A549 treated with ZK216348 at 1 μM for 4 hours (cell line): ENCODE results near the gene IFI44L. TPM values are rescaled to one million over a fixed set of nuclear protein-coding genes. Genes with fewer than 3 reads are reported as not detected.

Source experiments
- total RNA-seq: library from RNA; stranded (reverse); fragments of 200-300 nt; extraction: Qiagen RNA extraction; gene quantifications from 5 replicates; pipeline ENCODE4 v1.2.3, GENCODE V29; 2022; ENCODE audit warnings: low read depth

IFI44L gene
- 0.02 to 0.05 TPM in 2 of 5 replicates, not detected in the others for total RNA-seq

DNA sequence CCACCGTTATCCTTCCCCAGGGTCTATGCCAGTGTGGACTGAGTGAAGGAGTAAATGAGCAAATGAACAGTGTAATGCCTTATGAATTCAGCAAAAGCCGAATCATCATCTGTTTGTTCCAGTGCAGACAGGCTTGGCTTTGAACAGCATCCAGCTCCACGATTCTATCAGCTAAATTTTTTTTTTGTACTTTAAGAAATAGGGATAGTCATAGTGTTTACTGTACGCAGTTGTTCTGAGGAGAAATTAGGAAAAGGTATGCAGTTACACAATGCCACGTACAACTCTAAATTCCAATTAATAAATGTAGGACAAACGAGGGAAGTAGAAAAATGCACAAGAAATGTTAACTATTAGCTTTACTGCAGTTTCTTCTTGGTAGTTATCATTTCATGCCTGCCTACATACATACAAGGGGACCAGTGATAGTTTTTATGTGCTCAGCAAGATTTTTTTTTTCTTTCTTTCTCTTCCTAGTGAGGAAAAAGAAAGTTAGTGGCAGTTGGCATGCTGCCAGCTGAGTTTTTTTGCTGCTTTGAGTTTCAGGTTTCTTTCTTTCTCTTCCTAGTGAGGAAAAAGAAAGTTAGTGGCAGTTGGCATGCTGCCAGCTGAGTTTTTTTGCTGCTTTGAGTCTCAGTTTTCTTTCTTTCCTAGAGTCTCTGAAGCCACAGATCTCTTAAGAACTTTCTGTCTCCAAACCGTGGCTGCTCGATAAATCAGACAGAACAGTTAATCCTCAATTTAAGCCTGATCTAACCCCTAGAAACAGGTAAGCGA lies at the start of gene IFI44L:
IFI44L (plus strand) TSS at position 646 of the 777 bp plus-strand sequence. CDS start 7,468 bp downstream, outside the sequence.

DNA sequence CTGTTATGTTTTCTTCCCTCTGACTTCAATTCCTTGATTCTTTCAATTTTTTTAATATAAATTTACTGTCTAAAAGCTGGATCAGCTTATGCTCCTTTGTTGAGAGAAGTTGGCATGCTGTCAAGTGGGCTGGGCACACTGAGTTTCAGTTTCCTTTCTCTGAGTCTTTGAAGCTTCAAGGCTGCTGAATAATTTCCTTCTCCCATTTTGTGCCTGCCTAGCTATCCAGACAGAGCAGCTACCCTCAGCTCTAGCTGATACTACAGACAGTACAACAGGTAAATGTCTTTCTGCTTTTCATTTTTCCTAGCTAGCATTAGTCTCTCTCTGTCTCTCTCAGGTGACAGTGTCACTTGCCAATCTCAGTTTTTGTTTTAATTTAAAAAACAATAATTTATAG lies 29.4 kb downstream of the IFI44L start, which contains the start of gene IFI44:
IFI44 (plus strand) TSS at position 204 of the 400 bp plus-strand sequence. CDS start 365 bp downstream, outside the sequence.

Other genes starting within 250 kb of the IFI44L start
- gene PTGFR, start 129.5 kb upstream of the IFI44L start, total RNA-seq = not detected in 5 replicates
- gene IFI44, start 29.4 kb downstream of the IFI44L start, total RNA-seq = 0.23 to 1.2 TPM (median 0.46 TPM) in 5 replicates